HL-60 (cell line): ENCODE results near the gene GRID2.

Source experiments
- CTCF ChIP-seq: IDR thresholded peaks from one replicate; pipeline ENCODE4 v1.5.1; 2011; ENCODE audit warnings: low read length, control low read depth, inconsistent platforms; ENCODE audit not compliant: insufficient read depth
- REST ChIP-seq: IDR thresholded peaks from 2 replicates; pipeline ENCODE4 v1.6.1; 2012; ENCODE audit warnings: low read depth; ENCODE audit not compliant: insufficient replicate concordance

- no peak for TF ChIP-seq CTCF
- TF ChIP-seq REST: no peak
These were observed 658.1 kb downstream of the GRID2 start for GRCh38 chr4:92961881-92962280.
